HEK293 (cell line): ENCODE data around the gene SPON1.

ENCODE experiments used
- BCL11A ChIP-seq: fragments of 450-650 bp; formaldehyde crosslinking; IDR thresholded peaks from 2 replicates; pipeline ENCODE4 v1.5.1; 2016; ENCODE audit warnings: low read depth, missing biosample characterization, missing genetic modification characterization
- BCL6B ChIP-seq: fragments of 450-650 bp; formaldehyde crosslinking; IDR thresholded peaks from 2 replicates; pipeline ENCODE4 v1.5.1; 2017; ENCODE audit warnings: missing biosample characterization, missing genetic modification characterization
- CTCF ChIP-seq: fragments of 450-650 bp; formaldehyde crosslinking; IDR thresholded peaks from 2 replicates; pipeline ENCODE4 v1.5.1; 2016; ENCODE audit warnings: missing biosample characterization, missing genetic modification characterization
- KLF8 ChIP-seq: fragments of 450-650 bp; formaldehyde crosslinking; IDR thresholded peaks from 2 replicates; pipeline ENCODE4 v1.5.1; 2016; ENCODE audit warnings: missing biosample characterization, missing genetic modification characterization
- ZBTB49 ChIP-seq: fragments of 450-650 bp; formaldehyde crosslinking; IDR thresholded peaks from 2 replicates; pipeline ENCODE4 v1.5.1; 2016; ENCODE audit warnings: missing biosample characterization, missing genetic modification characterization, low read depth
- ZNF184 ChIP-seq: fragments of 450-650 bp; IDR thresholded peaks from 2 replicates; pipeline ENCODE4 v1.5.1; 2018; ENCODE audit warnings: missing biosample characterization, mild to moderate bottlenecking, missing genetic modification characterization
- ZNF704 ChIP-seq: fragments of 450-650 bp; formaldehyde crosslinking; IDR thresholded peaks from 2 replicates; pipeline ENCODE4 v1.5.1; 2016; ENCODE audit warnings: missing biosample characterization, missing genetic modification characterization
- ZNF747 ChIP-seq: fragments of 450-650 bp; formaldehyde crosslinking; IDR thresholded peaks from 2 replicates; pipeline ENCODE4 v1.5.1; 2016; ENCODE audit warnings: missing biosample characterization, missing genetic modification characterization

DNA sequence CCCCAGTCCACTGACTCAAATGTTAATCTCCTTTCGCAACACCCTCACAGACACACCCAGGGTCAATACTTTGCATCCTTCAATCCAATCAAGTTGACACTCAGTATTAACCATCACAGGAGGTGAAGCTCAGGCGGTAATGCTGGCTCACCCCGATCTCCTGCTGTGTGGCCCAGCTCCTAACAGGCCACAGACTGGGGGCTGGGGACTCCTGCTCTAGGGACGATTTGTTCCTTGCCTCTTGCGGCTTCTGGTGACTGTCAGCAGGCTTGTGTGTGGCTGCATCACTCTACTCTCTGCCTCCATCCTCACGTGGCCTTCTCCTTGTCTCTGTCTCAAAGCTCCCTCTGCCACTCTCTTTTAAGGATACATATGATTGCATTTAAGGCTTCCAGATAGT is 45.0 kb downstream of the SPON1 start:
- TF ChIP-seq BCL11A (tag by site-specific recombination) (no peak), ZNF704 (tag by site-specific recombination) (no peak), ZBTB49 (tag by site-specific recombination) (no peak), ZNF184 (tag by site-specific recombination) (no peak), ZNF747 (tag by site-specific recombination) (no peak), CTCF (no peak), BCL6B (no peak), KLF8 (tag by site-specific recombination) (no peak)
